ENCODE results near the gene LMO2.

GRCh38 chr11:33891714-33892327, at the start of gene LMO2:
- TF ChIP-seq CTCF (IDR thresholded peaks at IDR 0.05) (no peak), POLR2A (IDR thresholded peaks at IDR 0.05) (no peak), EP300 (IDR thresholded peaks at IDR 0.05) (no peak)
